ENCODE results near the gene FLT3LG.

The FLT3LG gene

GRCh38 chr19:49497789-49498103, 23.7 kb downstream of the FLT3LG start:
- in situ Hi-C loops (cut with HindIII; ENCODE audit: low pct_ligation_motif_present, low pct_unique_long_range_greater_than_20kb, low sequenced_read_pairs), result no loop called here
- no peak for DNase-seq

DNA sequence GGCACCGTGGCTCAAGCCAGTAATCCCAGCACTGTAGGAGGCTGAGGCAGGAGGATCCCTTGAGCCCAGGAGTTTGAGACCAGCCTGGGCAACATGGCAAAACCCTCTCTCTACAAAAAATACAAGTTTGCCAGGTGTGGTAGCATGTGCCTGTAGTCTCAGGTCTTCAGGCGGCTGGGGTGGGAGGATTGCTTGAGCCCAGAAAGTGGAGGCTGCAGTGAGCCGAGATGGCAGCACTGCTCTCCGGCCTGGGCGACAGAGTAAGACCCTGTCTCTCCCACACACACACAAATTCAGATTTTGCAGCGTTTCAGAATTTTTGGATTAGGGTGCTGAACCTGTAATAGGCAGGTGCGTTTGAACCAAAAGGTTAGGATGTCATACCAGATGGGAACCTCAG, 24.5 kb downstream of the FLT3LG start:
- in situ Hi-C loops (cut with HindIII; ENCODE audit: low pct_ligation_motif_present, low pct_unique_long_range_greater_than_20kb, low sequenced_read_pairs), result no loop called here
- DNase-seq, result no peak

DNA sequence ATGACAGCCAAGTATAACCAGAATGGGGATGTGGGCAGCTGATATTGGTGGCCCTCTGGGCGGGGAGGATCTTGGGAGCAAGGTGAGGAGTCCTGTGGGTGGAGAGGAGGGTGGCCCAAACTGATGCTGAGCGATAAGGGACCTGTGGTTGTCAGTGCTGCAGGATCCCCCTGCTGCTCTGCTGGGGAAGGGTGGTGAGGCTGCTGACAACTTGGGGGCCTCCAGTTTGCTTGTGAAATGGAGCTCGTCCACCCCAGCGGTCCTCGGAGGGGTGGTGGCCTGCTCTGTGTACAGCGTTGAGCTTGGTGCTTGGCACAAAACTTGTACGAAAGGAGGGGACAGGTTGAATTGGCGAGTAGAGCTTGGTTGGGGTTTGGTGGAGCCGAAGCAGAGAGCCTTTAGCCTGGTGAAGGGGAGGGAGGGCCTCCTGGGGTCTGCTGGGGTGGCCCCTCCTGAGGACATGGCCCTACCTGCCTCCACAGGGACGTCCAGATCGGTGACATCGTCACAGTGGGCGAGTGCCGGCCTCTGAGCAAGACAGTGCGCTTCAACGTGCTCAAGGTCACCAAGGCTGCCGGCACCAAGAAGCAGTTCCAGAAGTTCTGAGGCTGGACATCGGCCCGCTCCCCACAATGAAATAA, 25.1 kb downstream of the FLT3LG start:
- in situ Hi-C loops (cut with HindIII; ENCODE audit: low pct_ligation_motif_present, low pct_unique_long_range_greater_than_20kb, low sequenced_read_pairs), result no loop called here
- DNase-seq, result no peak

GRCh38 chr19:49502866-49503581, 29.0 kb downstream of the FLT3LG start:
- peak; percentile 47 for DNase-seq
- in situ Hi-C loops (cut with HindIII; ENCODE audit: low pct_ligation_motif_present, low pct_unique_long_range_greater_than_20kb, low sequenced_read_pairs), result no loop called here

- DNase-seq, result no peak
- in situ Hi-C loops (cut with HindIII; ENCODE audit: low pct_ligation_motif_present, low pct_unique_long_range_greater_than_20kb, low sequenced_read_pairs), result no loop called here
These were observed 29.6 kb downstream of the FLT3LG start for GRCh38 chr19:49503582-49503962.

GRCh38 chr19:49506575-49507105, 32.6 kb downstream of the FLT3LG start:
- DNase-seq, result peak; percentile 61
- in situ Hi-C loops (cut with HindIII; ENCODE audit: low pct_ligation_motif_present, low pct_unique_long_range_greater_than_20kb, low sequenced_read_pairs), result no loop called here

- no peak for DNase-seq
These were observed 33.9 kb downstream of the FLT3LG start for GRCh38 chr19:49507803-49508494.

GRCh38 chr19:49512970-49513745, 39.1 kb downstream of the FLT3LG start:
- in situ Hi-C loops (cut with HindIII; ENCODE audit: low pct_ligation_motif_present, low pct_unique_long_range_greater_than_20kb, low sequenced_read_pairs), result no loop called here
- DNase-seq, result peak; percentile 51

More at GRCh38 chr19:49507803-49508494, 33.9 kb downstream of the FLT3LG start:
- in situ Hi-C loops (cut with HindIII; ENCODE audit: low pct_ligation_motif_present, low pct_unique_long_range_greater_than_20kb, low sequenced_read_pairs), result no loop called here

- DNase-seq, result no peak
These were observed 39.7 kb downstream of the FLT3LG start for GRCh38 chr19:49513746-49514118.

DNA sequence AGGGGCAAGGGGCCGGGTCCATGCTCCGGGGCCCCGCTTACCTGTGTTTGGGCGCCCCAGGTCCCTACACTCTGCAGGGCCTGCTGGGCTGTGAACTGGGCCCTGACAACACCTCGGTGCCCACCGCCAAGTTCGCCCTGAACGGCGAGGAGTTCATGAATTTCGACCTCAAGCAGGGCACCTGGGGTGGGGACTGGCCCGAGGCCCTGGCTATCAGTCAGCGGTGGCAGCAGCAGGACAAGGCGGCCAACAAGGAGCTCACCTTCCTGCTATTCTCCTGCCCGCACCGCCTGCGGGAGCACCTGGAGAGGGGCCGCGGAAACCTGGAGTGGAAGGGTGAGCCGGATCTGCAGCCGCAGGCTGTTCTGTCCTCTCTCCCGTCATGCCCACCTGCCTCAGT, 40.1 kb downstream of the FLT3LG start:
- DNase-seq, result no peak
- in situ Hi-C loops (cut with HindIII; ENCODE audit: low pct_ligation_motif_present, low pct_unique_long_range_greater_than_20kb, low sequenced_read_pairs), result no loop called here

More at GRCh38 chr19:49513746-49514118, 39.7 kb downstream of the FLT3LG start:
- in situ Hi-C loops (cut with HindIII; ENCODE audit: low pct_ligation_motif_present, low pct_unique_long_range_greater_than_20kb, low sequenced_read_pairs), result no loop called here

GRCh38 chr19:49515767-49516166, 41.8 kb downstream of the FLT3LG start:
- DNase-seq, result no peak
- in situ Hi-C loops (cut with HindIII; ENCODE audit: low pct_ligation_motif_present, low pct_unique_long_range_greater_than_20kb, low sequenced_read_pairs), result no loop called here

DNA sequence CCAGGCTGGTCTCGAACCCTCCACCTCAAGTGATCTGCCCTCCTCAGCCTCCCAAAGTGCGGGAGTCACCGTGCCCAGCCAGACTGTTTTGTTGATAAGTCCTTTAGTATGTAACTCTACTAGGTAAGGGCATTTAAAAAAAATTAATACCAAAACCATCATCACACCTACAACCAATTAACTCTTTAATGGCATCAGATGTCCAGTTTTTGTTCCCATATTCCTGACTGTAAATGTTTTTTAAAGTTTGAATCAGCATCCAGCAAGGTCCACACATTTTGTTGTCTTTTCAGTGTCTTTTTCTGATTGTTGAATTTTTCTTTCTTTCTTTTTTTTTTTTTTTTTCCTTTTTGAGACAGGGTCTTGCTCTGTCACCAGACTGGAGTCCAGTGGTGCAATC, 44.0 kb downstream of the FLT3LG start:
- no peak for DNase-seq
- in situ Hi-C loops (cut with HindIII; ENCODE audit: low pct_ligation_motif_present, low pct_unique_long_range_greater_than_20kb, low sequenced_read_pairs), result no loop called here

- in situ Hi-C loops (cut with HindIII; ENCODE audit: low pct_ligation_motif_present, low pct_unique_long_range_greater_than_20kb, low sequenced_read_pairs), result no loop called here
- no peak for DNase-seq
These were observed 46.8 kb downstream of the FLT3LG start for GRCh38 chr19:49520705-49521319.

- in situ Hi-C loops (cut with HindIII; ENCODE audit: low pct_ligation_motif_present, low pct_unique_long_range_greater_than_20kb, low sequenced_read_pairs), result no loop called here
- DNase-seq, result no peak
These were observed 50.9 kb downstream of the FLT3LG start for GRCh38 chr19:49524812-49525455.

- in situ Hi-C loops (cut with HindIII; ENCODE audit: low pct_ligation_motif_present, low pct_unique_long_range_greater_than_20kb, low sequenced_read_pairs), result no loop called here
- no peak for DNase-seq
These were observed 54.3 kb downstream of the FLT3LG start for GRCh38 chr19:49528211-49528771.

DNA sequence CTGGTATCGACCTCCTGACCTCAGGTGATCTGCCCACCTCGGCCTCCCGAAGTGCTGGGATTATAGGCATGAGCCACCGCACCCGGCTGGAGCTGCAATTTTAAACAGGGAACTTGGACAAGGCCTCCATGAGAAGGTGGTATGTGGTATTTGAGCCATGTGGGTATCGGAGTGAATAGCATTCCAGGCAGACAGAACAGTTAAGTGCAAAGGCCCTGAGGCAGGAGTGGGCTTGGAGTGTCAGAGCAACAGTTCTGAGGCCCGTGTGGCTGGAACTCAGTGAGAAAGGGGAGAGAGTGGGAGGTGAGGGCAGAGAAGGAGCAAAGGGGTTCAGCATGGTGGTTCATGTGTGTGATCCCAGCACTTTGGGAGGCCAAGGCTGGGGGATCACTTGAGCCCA, 56.7 kb downstream of the FLT3LG start:
- DNase-seq, result no peak
- in situ Hi-C loops (cut with HindIII; ENCODE audit: low pct_ligation_motif_present, low pct_unique_long_range_greater_than_20kb, low sequenced_read_pairs), result no loop called here

GRCh38 chr19:49533551-49534488, 59.8 kb downstream of the FLT3LG start:
- DNase-seq, result peak; percentile 57
- in situ Hi-C loops (cut with HindIII; ENCODE audit: low pct_ligation_motif_present, low pct_unique_long_range_greater_than_20kb, low sequenced_read_pairs), result no loop called here

All from ACHN (cell line).